Heart left ventricle (tissue), 16 donors: Measurements from ENCODE around the gene NEK4. TPM values are rescaled to one million over a fixed set of nuclear protein-coding genes. Genes with fewer than 3 reads are reported as not detected.
A peak's percentile ranks its signal among the peaks of the same experiment; 100 is the strongest.

Experiments used
- ATAC-seq, 4 donors: fragments of 200-7000 bp; cut with Tn5 transposase; one replicate each; pipeline ENCODE4 v1.9.1; 2020 to 2022; ENCODE audit warnings: moderate library complexity in 4 of 4, mild to moderate bottlenecking in 3 of 4, moderate number of reproducible peaks in 1 of 4
- DNase-seq, 5 donors: peaks; one replicate each; pipeline ENCODE4 v3.0.0-alpha.2; 2020
- H3K27ac ChIP-seq, 12 donors: fragments of 200-600 bp; sonication (generic) in 4 of 12; one replicate each; pipeline versions ENCODE4 v1.5.0 to v1.8.0; 2016 to 2022; ENCODE audit warnings: mild to moderate bottlenecking in 2 of 12
- H3K27me3 ChIP-seq, 9 donors: fragments of 200-600 bp; sonication (generic) in 2 of 9; one replicate each; pipeline versions ENCODE4 v1.5.1 to v1.8.0; 2016 to 2022; ENCODE audit warnings: mild to moderate bottlenecking in 3 of 9
- H3K36me3 ChIP-seq, 9 donors: fragments of 200-600 bp; sonication (generic) in 2 of 9; one replicate each; pipeline versions ENCODE4 v1.5.0 to v1.8.0; 2018 to 2022; ENCODE audit warnings: mild to moderate bottlenecking in 2 of 9
- H3K4me1 ChIP-seq, 12 donors: fragments of 200-600 bp; sonication (generic) in 4 of 12; one replicate each; pipeline versions ENCODE4 v1.5.0 to v1.8.0; 2016 to 2022; ENCODE audit warnings: mild to moderate bottlenecking in 3 of 12
- H3K4me3 ChIP-seq, 12 donors: fragments of 200-600 bp; sonication (generic) in 4 of 12; one replicate each; pipeline versions ENCODE4 v1.5.0 to v1.8.0; 2017 to 2022; ENCODE audit warnings: mild to moderate bottlenecking in 9 of 12, moderate library complexity in 4 of 12
- H3K9me3 ChIP-seq, 12 donors: fragments of 200-600 bp; sonication (generic) in 4 of 12; one replicate each; pipeline versions ENCODE4 v1.5.0 to v1.8.0; 2016 to 2022; ENCODE audit warnings: mild to moderate bottlenecking in 1 of 12
- POLR2A ChIP-seq, 2 donors: fragments of 450-650 bp; IDR thresholded peaks; one replicate each; pipeline ENCODE4 v1.6.1; 2017; ENCODE audit warnings: antibody characterized with exemption in 2 of 2, mild to moderate bottlenecking in 2 of 2, moderate library complexity in 2 of 2
- WGBS, 4 donors: extraction: QIAGEN DNeasy Blood & Tissue Kit in 2 of 4; methylation state at CpG; one replicate each; pipeline versions ENCODE4 v1.1.5 to v1.1.7; 2013 to 2018; 5-methylcytosine and 5-hydroxymethylcytosine counted together
- intact Hi-C, 10 donors: fragments of 100-400 bp; cut with DNase I; formaldehyde crosslinking; loops; one replicate each; pipeline versions ENCODE4 v1.11.1 to v1.14.2; 2022
- polyA plus RNA-seq, 2 donors: library from polyadenylated mRNA; stranded (reverse); fragments of 200-250 nt; gene quantifications; one replicate each; pipeline ENCODE4 v1.2.3, GENCODE V29; 2013
- total RNA-seq, 9 donors: library from RNA; depleted of rRNA in 2 of 9; stranded (reverse); fragments of >200 nt in 2 of 9; fragmentation: NEBNext Ultra II Directional in 3 of 9; extraction: Animal tissue kit (Norgen Biotek cat#: 25700) in 3 of 9; gene quantifications; one replicate each; pipeline versions ENCODE4 v1.1.0 to v1.2.4, GENCODE V29; 2016 to 2023
- TF ChIP-seq, protein P1 (sequence below), 12 donors: fragments of 200-600 bp; sonication (generic) in 4 of 12; IDR thresholded peaks; one replicate each; pipeline versions ENCODE4 v1.5.0 to v1.8.0; 2018 to 2022; ENCODE audit warnings: antibody characterized with exemption in 12 of 12, mild to moderate bottlenecking in 5 of 12
- donor health status: ischemic (EF 13 %, LVEDD 7.1; RV severe dilation, severe dysfunction).
- donor health status: healthy with polysubstance abuse.
- donor health status: DM: no; HTN: yes; CAD: no.
- donor health status: DM: no; HTN: no; CAD: no.
- donor health status: ischemic (EF 25% LVEDD 6.9; RV normal size, moderate dysfunction).
- donor health status: ischemic (EF 25% LVEDD 5.7; RV mildly dilated, moderate dysfunction).
- donor health status: healthy.
- donor health status: DM: yes; HTN: yes; CAD: no.
- donor health status: ischemic (EF 35%, LVEDD 5.7; RV mildly dilated, moderate dysfunction).
- donor health status: nonischemic (EF 11% LVEDD 7.7; RV severe dilation, severe dysfunction).
- donor health status: DM: yes; HTN: yes; CAD: no.
- donor health status: PGD.
- donor health status: ischemic (EF 29% LVEDD 5.4; RV normal size, mild dysfunction).
- donor health status: nonischemic (EF 23%, LVEDD 6.1; RV moderate dilation, normal function).

Gene NEK4
- total and polyA plus RNA-seq, 11 donors, result 2.7 to 21.5 (median 14.6) TPM

DNA sequence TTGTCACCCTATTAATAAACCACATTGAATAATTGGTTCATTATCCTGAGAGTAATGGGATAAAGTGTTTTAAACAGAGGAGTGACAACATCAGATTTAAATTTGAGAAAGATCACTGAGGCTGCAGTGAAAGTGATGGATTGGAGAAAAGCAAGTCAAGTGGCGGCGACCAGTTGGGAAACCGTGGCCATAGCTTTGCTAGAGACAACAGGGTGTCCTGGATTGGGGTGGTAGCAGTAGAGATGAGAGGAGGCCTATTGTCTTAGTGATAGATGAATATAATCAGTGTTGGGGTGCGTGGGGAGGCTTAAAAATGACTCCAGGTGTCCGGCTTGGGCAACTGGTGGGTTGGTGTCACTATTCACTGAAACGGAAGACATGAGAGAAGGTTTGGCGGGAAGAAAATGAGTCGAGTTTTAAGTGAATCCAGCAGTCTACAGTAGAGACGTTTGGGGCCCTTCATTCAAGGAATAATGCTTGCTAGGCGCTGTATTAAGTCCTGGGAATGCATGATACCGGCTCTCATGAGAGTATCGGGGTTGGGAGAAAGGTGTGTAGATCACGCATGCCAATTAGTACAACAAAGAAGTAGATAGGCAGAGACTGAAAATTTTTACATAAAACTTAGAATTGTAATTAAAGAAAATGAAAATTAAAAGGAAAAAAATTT lies 819 bp downstream of the NEK4 start:
- intact Hi-C loops, result loop anchor here in 5 of 10 donors (5.0 to 10.0 kb wide), 6 partner anchors 62 to 305 kb away; partner anchors contain the start of genes ITIH4 (in 1 of the 5), MUSTN1 (in 1 of the 5) and STIMATE (in 1 of the 5)
- WGBS, 4 donors, result 20 to 27% (median 20%) methylated on average over 13 of the region's 13 CpGs
- no peaks in the 10 kb centered on the region for H3K9me3 ChIP-seq
- H3K4me3 ChIP-seq, result peak overlapping the region; percentile 69 to 96 (median 88)
- peaks cover 0 to 21% (median 10%) of the 10 kb centered on the region in 12 donors for H3K4me1 ChIP-seq
- DNase-seq (no peak), ATAC-seq (no peak)
- TF ChIP-seq POLR2A (IDR thresholded peaks at IDR 0.05), result no peak
- TF ChIP-seq, protein P1, sequence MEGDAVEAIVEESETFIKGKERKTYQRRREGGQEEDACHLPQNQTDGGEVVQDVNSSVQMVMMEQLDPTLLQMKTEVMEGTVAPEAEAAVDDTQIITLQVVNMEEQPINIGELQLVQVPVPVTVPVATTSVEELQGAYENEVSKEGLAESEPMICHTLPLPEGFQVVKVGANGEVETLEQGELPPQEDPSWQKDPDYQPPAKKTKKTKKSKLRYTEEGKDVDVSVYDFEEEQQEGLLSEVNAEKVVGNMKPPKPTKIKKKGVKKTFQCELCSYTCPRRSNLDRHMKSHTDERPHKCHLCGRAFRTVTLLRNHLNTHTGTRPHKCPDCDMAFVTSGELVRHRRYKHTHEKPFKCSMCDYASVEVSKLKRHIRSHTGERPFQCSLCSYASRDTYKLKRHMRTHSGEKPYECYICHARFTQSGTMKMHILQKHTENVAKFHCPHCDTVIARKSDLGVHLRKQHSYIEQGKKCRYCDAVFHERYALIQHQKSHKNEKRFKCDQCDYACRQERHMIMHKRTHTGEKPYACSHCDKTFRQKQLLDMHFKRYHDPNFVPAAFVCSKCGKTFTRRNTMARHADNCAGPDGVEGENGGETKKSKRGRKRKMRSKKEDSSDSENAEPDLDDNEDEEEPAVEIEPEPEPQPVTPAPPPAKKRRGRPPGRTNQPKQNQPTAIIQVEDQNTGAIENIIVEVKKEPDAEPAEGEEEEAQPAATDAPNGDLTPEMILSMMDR (IDR thresholded peaks at IDR 0.05), result no peak
- H3K27me3 ChIP-seq, result no peaks in the 10 kb centered on the region
- H3K27ac ChIP-seq, result peak overlapping the region in 7 of 12 donors; percentile 71 to 92 (median 82)
- peaks cover 0 to 36% (median 24%) of the 10 kb centered on the region in 9 donors for H3K36me3 ChIP-seq

DNA sequence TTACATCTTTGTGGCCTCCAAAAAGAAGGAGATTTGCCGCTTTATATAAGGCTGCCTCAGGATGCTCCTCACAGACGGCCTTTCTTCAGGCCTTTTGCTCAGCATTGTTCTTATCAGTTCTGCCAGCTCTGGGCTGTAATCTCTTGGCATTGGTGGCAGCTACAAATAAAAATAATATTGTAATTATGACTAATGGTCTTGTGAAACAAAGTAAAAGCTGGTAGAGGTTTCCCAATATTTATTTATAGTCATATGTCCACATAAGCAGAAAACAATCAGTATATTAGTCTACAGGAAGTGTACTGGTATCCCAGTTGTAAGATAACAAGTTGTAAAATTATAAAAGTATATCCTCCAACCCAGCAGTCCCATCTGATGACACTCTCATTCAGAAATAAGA lies 7.3 kb downstream of the NEK4 start:
- Histone ChIP-seq H3K4me3 (no peak overlapping the region), H3K36me3 (peaks cover 3 to 100% (median 85%) of the 10 kb centered on the region in 9 donors), H3K27ac (peak overlapping the region in 3 of 12 donors; percentile 18 to 86 (median 56)), H3K4me1 (peaks cover 0 to 22% (median 6%) of the 10 kb centered on the region in 12 donors), H3K27me3 (no peaks in the 10 kb centered on the region), H3K9me3 (no peaks in the 10 kb centered on the region)
- TF ChIP-seq, protein P1 (IDR thresholded peaks at IDR 0.05), result no peak
- no peak for TF ChIP-seq POLR2A (IDR thresholded peaks at IDR 0.05)
- 58 to 76% (median 70%) methylated on average over 2 of the region's 2 CpGs for WGBS, 4 donors
- DNase-seq, result no peak
- peak in 2 of 4 donors; percentile 78 to 83 for ATAC-seq
- intact Hi-C loops, result no loop called here

DNA sequence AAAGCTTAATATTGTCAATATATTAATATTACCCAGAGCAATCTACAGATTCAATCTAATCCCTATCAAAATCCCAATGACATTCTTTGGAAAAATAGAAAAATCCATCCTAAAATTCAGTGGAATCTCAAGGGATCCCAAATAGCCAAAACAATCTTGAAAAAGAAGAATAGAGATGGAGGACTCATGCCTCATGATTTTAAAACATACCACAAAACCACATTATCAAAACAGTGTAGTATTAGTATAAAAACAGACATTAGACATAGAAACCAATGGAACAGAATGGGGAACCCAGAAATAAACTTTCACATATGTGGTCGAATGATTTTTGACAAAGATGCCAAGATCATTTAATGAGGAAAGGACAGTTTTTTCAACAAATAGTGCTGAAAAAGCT lies 14.6 kb downstream of the NEK4 start:
- Histone ChIP-seq H3K4me3 (no peak overlapping the region), H3K27ac (no peak overlapping the region), H3K27me3 (no peaks in the 10 kb centered on the region), H3K4me1 (peaks cover 0 to 4% (median 0%) of the 10 kb centered on the region in 12 donors), H3K9me3 (no peaks in the 10 kb centered on the region), H3K36me3 (peaks cover 3 to 98% (median 80%) of the 10 kb centered on the region in 9 donors)
- ATAC-seq, result no peak
- intact Hi-C loops, result loop anchor here in 1 of 10 donors (5.0 kb wide), 1 partner anchor 354 kb away; no protein-coding TSS in a partner anchor
- DNase-seq, result no peak
- no peak for TF ChIP-seq POLR2A (IDR thresholded peaks at IDR 0.05)
- WGBS, 4 donors, result 94 to 98% (median 96%) methylated on average over 1 of the region's 1 CpG

DNA sequence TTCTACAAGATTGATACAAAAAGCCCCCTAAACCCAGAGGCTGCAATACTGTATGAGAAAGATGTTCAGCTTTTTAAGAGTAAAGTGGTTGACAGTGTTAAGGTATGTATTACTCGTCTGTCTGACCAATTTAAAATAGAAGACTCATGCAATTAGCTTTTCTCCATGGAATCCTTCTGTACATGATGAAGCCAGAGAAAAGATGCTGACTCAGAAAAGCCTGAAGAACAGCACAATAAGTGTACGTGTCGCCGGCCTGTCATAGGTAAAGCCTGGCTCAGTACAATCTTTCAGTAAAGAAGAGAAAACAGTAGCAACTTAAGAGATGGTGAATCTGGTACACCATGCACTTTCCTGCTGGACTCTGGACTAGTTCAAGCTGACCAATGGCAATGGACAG lies 16.4 kb downstream of the NEK4 start:
- Histone ChIP-seq H3K27ac (no peak overlapping the region), H3K4me3 (no peak overlapping the region), H3K9me3 (no peaks in the 10 kb centered on the region), H3K4me1 (peaks cover 0 to 4% (median 0%) of the 10 kb centered on the region in 12 donors), H3K36me3 (peaks cover 3 to 98% (median 80%) of the 10 kb centered on the region in 9 donors), H3K27me3 (no peaks in the 10 kb centered on the region)
- no peak for ATAC-seq
- WGBS, 4 donors, result 91 to 96% (median 94%) methylated on average over 4 of the region's 4 CpGs
- DNase-seq, result no peak
- TF ChIP-seq, protein P1 (IDR thresholded peaks at IDR 0.05), result no peak
- no peak for TF ChIP-seq POLR2A (IDR thresholded peaks at IDR 0.05)
- intact Hi-C loops, result no loop called here
